GM21825 (cell line): ENCODE measurements around the gene WTIP.
"Not testable (repeated sequence)": the region's sequence is repeated elsewhere in the genome, so short reads cannot be mapped to it uniquely, and the experiment has no call there.

Experiments used
- ATAC-seq: cut with Tn5 transposase; IDR thresholded peaks from one replicate; pipeline ENCODE4 v1.9.1; 2021; ENCODE audit warnings: mild to moderate bottlenecking, moderate library complexity; ENCODE audit not compliant: unreplicated experiment

Gene WTIP

GRCh38 chr19:34502582-34503411 is 21.2 kb downstream of the WTIP start:
- no peak for ATAC-seq

GRCh38 chr19:34503531-34504272 is 22.1 kb downstream of the WTIP start:
- no peak for ATAC-seq

- no peak for ATAC-seq
Observed at GRCh38 chr19:34504273-34504808, 22.8 kb downstream of the WTIP start.

GRCh38 chr19:34504809-34505291 is 23.3 kb downstream of the WTIP start:
- ATAC-seq, result no peak

GRCh38 chr19:34505321-34506025 is 23.9 kb downstream of the WTIP start:
- no peak for ATAC-seq

- ATAC-seq, result no peak
Observed at GRCh38 chr19:34506026-34506370, 24.4 kb downstream of the WTIP start.

- no peak for ATAC-seq
Observed at GRCh38 chr19:34507414-34508067, 26.0 kb downstream of the WTIP start.

GRCh38 chr19:34508540-34508939 is 27.0 kb downstream of the WTIP start:
- no peak for ATAC-seq

GRCh38 chr19:34510904-34511303 is 29.3 kb downstream of the WTIP start:
- ATAC-seq, result not testable (repeated sequence)

- ATAC-seq, result no peak
Observed at GRCh38 chr19:34512254-34512822, 30.8 kb downstream of the WTIP start.

GRCh38 chr19:34513767-34514166 is 32.2 kb downstream of the WTIP start:
- ATAC-seq, result no peak

- ATAC-seq, result no peak
Observed at GRCh38 chr19:34519602-34520001, 38.0 kb downstream of the WTIP start.

GRCh38 chr19:34523408-34523807 is 41.9 kb downstream of the WTIP start:
- no peak for ATAC-seq

GRCh38 chr19:34525001-34525400 is 43.4 kb downstream of the WTIP start:
- ATAC-seq, result no peak

- ATAC-seq, result no peak
Observed at GRCh38 chr19:34534206-34534605, 52.6 kb downstream of the WTIP start.

GRCh38 chr19:34539396-34539795 is 57.8 kb downstream of the WTIP start:
- no peak for ATAC-seq

GRCh38 chr19:34540811-34541557 is 59.4 kb downstream of the WTIP start:
- peak; percentile 50 for ATAC-seq

- ATAC-seq, result no peak
Observed at GRCh38 chr19:34549833-34550232, 68.3 kb downstream of the WTIP start.

GRCh38 chr19:34555447-34555846 is 73.9 kb downstream of the WTIP start:
- ATAC-seq, result no peak

GRCh38 chr19:34556488-34556887 is 74.9 kb downstream of the WTIP start:
- ATAC-seq, result no peak
